ENCODE measurements around the gene PLEKHF1.

PLEKHF1 gene

DNA sequence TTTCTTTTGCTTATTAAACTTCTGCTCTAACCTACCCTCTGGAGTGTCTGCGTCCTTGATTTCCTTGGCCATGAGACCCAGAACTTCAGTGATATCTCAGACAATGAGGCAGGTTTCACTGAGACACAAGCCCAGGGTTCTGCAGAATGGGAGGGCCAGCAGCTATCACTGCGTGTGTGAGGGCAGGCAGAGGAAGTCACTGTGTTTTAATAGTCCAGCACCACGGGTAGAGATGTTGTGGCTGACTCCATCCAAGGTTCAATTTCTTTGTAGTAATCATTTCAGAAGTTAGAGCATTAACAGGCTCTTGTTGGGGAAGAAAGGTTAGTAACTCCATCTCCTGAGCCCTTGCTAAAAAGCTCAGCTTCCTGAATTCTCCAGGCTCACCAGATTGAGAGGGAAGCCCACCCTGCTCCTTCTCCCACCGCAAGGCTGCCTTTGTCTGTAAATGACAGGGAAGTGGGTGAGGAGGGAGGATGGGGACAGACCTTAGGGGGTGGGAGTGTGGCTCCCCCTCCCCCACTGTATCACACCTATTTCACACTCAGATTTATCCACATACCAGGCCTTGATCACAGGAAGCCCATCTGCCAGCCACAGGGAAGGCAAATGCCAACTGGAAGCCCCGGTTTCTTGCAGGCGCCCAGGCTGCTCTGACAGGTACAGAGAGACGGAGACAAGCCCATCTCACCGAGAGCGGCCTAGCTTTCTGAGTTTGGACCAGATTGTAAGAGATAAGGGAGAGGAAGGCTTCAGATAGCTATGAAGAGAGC is 47.7 kb downstream of the PLEKHF1 start:
- H3F3A ChIP-seq (ENCODE audit: insufficient read depth, low read length): peaks cover 11% of the 10 kb centered on the region; the same call in 1 of the 2 replicates
- H3K9ac ChIP-seq (ENCODE audit: low read length): no peak overlapping the region
- TF ChIP-seq EZH2 (optimal IDR thresholded peaks at IDR 0.05; ENCODE audit: low read depth, low read length) (no peak), EZH2phosphoT487 (IDR thresholded peaks at IDR 0.05; ENCODE audit: low read length) (no peak), CTCF (IDR thresholded peaks at IDR 0.05; ENCODE audit: low read length) (no peak)
- no peaks in the 10 kb centered on the region for H3K9me3 ChIP-seq (replicated peaks; ENCODE audit: insufficient read depth, low read length)
- H3K9me2 ChIP-seq (replicated peaks; ENCODE audit: insufficient read depth, low read length): no peaks in the 10 kb centered on the region
- H3K36me3 ChIP-seq (replicated peaks; ENCODE audit: insufficient read depth, low read length): no peaks in the 10 kb centered on the region
- no peak for DNase-seq
- H3K27me3 ChIP-seq (replicated peaks; ENCODE audit: insufficient read depth, low read length): no peaks in the 10 kb centered on the region
- no peaks in the 10 kb centered on the region; the same call in 1 of the 2 replicates for H3K4me1 ChIP-seq (ENCODE audit: low read length)
- no peak overlapping the region for H3K4me2 ChIP-seq (ENCODE audit: low read depth, low read length)
- peaks cover 25% of the 10 kb centered on the region for H3K79me2 ChIP-seq (ENCODE audit: low read length)
- H3K4me3 ChIP-seq (ENCODE audit: low read length): no peak overlapping the region
- no peak overlapping the region for H2AFZ ChIP-seq (ENCODE audit: low read length)
- no peaks in the 10 kb centered on the region for H4K20me1 ChIP-seq (ENCODE audit: insufficient read depth, low read length)
- no peak overlapping the region for H3K27ac ChIP-seq (ENCODE audit: low read length)

DNA sequence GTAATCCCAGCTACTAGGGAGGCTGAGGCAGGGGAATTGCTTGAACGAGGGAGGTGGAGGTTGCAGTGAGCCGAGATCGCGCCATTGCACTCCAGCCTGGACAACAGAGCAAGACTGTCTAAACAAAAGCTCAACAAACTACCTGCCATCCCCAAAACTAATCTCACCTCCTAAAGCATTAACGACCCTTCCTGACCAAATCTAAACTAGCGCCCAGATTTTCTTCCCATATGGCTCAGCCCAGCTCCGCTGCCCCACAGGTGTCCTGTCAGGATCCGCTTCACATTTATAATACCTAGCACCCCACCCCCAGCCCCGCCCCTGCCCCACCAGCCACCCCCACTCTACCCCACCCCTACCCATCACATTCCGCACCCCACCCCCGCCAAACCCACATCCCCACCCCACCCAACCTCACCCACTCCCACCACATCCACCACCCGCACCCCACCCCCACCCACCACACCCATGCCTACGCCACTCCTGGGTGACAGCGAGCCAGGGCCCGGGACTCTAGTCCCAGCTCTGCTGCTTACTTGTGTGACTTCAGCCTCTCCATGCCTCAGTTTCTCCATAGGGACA is 49.2 kb downstream of the PLEKHF1 start:
- DNase-seq: no peak
- Histone ChIP-seq H2AFZ (ENCODE audit: low read length) (peak overlapping the region; percentile 97), H3K79me2 (ENCODE audit: low read length) (peaks cover 25% of the 10 kb centered on the region), H3F3A (ENCODE audit: insufficient read depth, low read length) (peaks cover 11% of the 10 kb centered on the region; the same call in 1 of the 2 replicates), H4K20me1 (ENCODE audit: insufficient read depth, low read length) (no peaks in the 10 kb centered on the region), H3K4me1 (ENCODE audit: low read length) (no peaks in the 10 kb centered on the region; the same call in 1 of the 2 replicates), H3K27me3 (replicated peaks; ENCODE audit: insufficient read depth, low read length) (no peaks in the 10 kb centered on the region), H3K4me2 (ENCODE audit: low read depth, low read length) (peak overlapping the region; percentile 69; the same call in 1 of the 2 replicates), H3K4me3 (ENCODE audit: low read length) (peak overlapping the region; percentile 96), H3K9ac (ENCODE audit: low read length) (peak overlapping the region; percentile 98), H3K9me2 (replicated peaks; ENCODE audit: insufficient read depth, low read length) (no peaks in the 10 kb centered on the region), H3K27ac (ENCODE audit: low read length) (no peak overlapping the region), H3K36me3 (replicated peaks; ENCODE audit: insufficient read depth, low read length) (no peaks in the 10 kb centered on the region), H3K9me3 (replicated peaks; ENCODE audit: insufficient read depth, low read length) (no peaks in the 10 kb centered on the region)
- TF ChIP-seq EZH2phosphoT487 (IDR thresholded peaks at IDR 0.05; ENCODE audit: low read length): no peak
- no peak for TF ChIP-seq CTCF (IDR thresholded peaks at IDR 0.05; ENCODE audit: low read length)
- no peak for TF ChIP-seq EZH2 (optimal IDR thresholded peaks at IDR 0.05; ENCODE audit: low read depth, low read length)

DNA sequence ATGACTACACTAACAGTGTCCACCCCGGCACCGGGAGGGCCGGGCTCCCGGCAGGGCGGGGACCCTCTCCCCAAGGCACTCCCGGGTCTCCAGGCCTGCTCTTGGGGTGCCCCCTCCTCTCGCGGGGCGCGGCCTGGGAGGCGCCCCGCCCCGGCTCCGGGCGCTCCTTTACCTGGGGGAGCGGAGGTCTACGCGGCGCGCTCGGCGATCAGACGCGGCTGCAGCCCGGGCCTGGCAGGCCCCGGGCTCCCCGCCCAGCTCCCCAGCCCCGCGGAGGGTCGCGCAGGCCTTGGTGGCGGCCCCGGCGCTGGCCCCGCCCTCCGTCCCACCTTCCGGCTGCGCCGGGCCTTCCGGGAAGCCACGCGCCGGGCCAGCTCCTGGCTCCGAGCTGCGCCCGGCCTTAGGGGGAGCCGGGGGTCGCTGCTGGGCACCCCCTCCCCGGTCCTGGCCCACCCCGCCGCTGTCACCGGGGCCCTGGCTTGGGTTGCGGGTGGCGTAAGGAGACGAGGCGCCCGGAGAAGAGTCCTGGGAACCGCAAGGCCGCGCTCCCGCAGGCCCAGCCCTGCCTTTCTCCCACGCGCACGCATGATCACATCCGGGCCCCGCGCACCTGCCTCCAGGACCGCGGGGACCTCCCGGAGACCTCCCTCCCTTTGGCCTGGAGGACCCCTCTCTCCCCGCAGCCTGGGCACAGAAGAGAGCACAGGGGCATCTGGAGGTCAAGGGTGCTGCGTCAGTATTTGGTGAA is 49.9 kb downstream of the PLEKHF1 start, which contains the start of gene C19orf12:
TSS of gene C19orf12 (minus strand) at position 309 of the 748 bp plus-strand sequence. CDS start 6,848 bp downstream, outside the sequence.
- Histone ChIP-seq H3K27ac (ENCODE audit: low read length) (peak within 1 kb of the TSS; percentile 55; the same call in 1 of the 2 replicates), H4K20me1 (ENCODE audit: insufficient read depth, low read length) (no peaks in the 10 kb centered on the region), H3K27me3 (replicated peaks; ENCODE audit: insufficient read depth, low read length) (no peaks in the 10 kb centered on the region), H3K4me2 (ENCODE audit: low read depth, low read length) (peak within 1 kb of the TSS; percentile 76), H3K9me2 (replicated peaks; ENCODE audit: insufficient read depth, low read length) (no peaks in the 10 kb centered on the region), H3K9me3 (replicated peaks; ENCODE audit: insufficient read depth, low read length) (no peaks in the 10 kb centered on the region), H2AFZ (ENCODE audit: low read length) (peak within 1 kb of the TSS; percentile 97), H3K4me3 (ENCODE audit: low read length) (peak within 1 kb of the TSS; percentile 96), H3F3A (ENCODE audit: insufficient read depth, low read length) (peaks cover 11% of the 10 kb centered on the region; the same call in 1 of the 2 replicates), H3K9ac (ENCODE audit: low read length) (peak within 1 kb of the TSS; percentile 98), H3K36me3 (replicated peaks; ENCODE audit: insufficient read depth, low read length) (no peaks in the 10 kb centered on the region), H3K79me2 (ENCODE audit: low read length) (peaks cover 25% of the 10 kb centered on the region), H3K4me1 (ENCODE audit: low read length) (no peaks in the 10 kb centered on the region; the same call in 1 of the 2 replicates)
- TF ChIP-seq EZH2 (optimal IDR thresholded peaks at IDR 0.05; ENCODE audit: low read depth, low read length) (no peak), CTCF (IDR thresholded peaks at IDR 0.05; ENCODE audit: low read length) (no peak), EZH2phosphoT487 (IDR thresholded peaks at IDR 0.05; ENCODE audit: low read length) (no peak)
- peak; percentile 61 for DNase-seq
